ENCODE results near the gene ERCC8. TPM values are rescaled to one million over a fixed set of nuclear protein-coding genes. Genes with fewer than 3 reads are reported as not detected.

Gene ERCC8
- total and polyA plus RNA-seq, 2 of the 13 experiments (the other 11 are each of a cell fraction or from before 2014, with no cell fraction given) = 24.4 to 35.2 TPM

GRCh38 chr5:60888359-60889061 is 56.4 kb downstream of the ERCC8 start:
- FAIRE-seq (no peak), ATAC-seq (no peak), DNase-seq (ENCODE audit: low spot score) (no peak)
- H3K36me3 ChIP-seq (replicated peaks in 1 of 2; ENCODE audit: control insufficient read depth in 1 of 2, insufficient read depth in 2 of 2, low read length in 2 of 2) = no peaks in the 10 kb centered on the region
- H3K4me1 ChIP-seq (ENCODE audit: insufficient read depth, low read length) = peaks cover 26% of the 10 kb centered on the region
- no peaks in the 10 kb centered on the region for H4K20me1 ChIP-seq (ENCODE audit: insufficient read depth, low read length)
- WGBS (ENCODE audit: low lambda C conversion rate) = 97% methylated on average over 2 of the region's 2 CpGs
- BruUV-seq (replicated peaks) = no TSS peak
- in situ Hi-C loops (cut with HindIII; ENCODE audit: extremely low pct_ligation_motif_present, low pct_unique_long_range_greater_than_20kb) (loop anchor here (10.0 kb wide), 1 partner anchor 214 kb away; no protein-coding TSS in a partner anchor), intact Hi-C loops (cut with micrococcal nuclease; ENCODE audit: unreplicated experiment) (no loop called here)
- ChIA-PET POLR2A (no interaction called here), CTCF (ENCODE audit: low intra/inter-chr PET ratio, low total read pairs) (no interaction called here)
- no peak overlapping the region for H3K4me3 ChIP-seq (replicated peaks in 1 of 3; ENCODE audit: insufficient read depth in 1 of 3, low read depth in 2 of 3, low read length in 3 of 3)
- H3K4me2 ChIP-seq (ENCODE audit: low read depth, low read length) = no peak overlapping the region
- no peak overlapping the region for H3K27ac ChIP-seq (ENCODE audit: extremely low read length, insufficient read depth, low read length)
- no peak for TF ChIP-seq ZNF720 (CRISPR knock-in tag; IDR thresholded peaks at IDR 0.05)
- TF ChIP-seq YEATS4 (CRISPR knock-in tag; IDR thresholded peaks at IDR 0.05; ENCODE audit: borderline replicate concordance) = no peak
- no peak for TF ChIP-seq ARID4A (CRISPR knock-in tag; IDR thresholded peaks at IDR 0.05; ENCODE audit: borderline replicate concordance)
- no peak for TF ChIP-seq MYC (CRISPR knock-in tag; IDR thresholded peaks at IDR 0.05; ENCODE audit: borderline replicate concordance)
- TF ChIP-seq NRL (CRISPR knock-in tag; IDR thresholded peaks at IDR 0.05; ENCODE audit: borderline replicate concordance) = no peak
- TF ChIP-seq ZSCAN31 (CRISPR knock-in tag; IDR thresholded peaks at IDR 0.05; ENCODE audit: low read depth) = no peak
- no peak for TF ChIP-seq MAF1 (CRISPR knock-in tag; IDR thresholded peaks at IDR 0.05; ENCODE audit: borderline replicate concordance)
- TF ChIP-seq ZNF256 (CRISPR knock-in tag; conservative IDR thresholded peaks at IDR 0.05) = no peak
- no peak for TF ChIP-seq ZNF784 (CRISPR knock-in tag; IDR thresholded peaks at IDR 0.05; ENCODE audit: borderline replicate concordance)
- no peak for TF ChIP-seq TGIF2 (CRISPR knock-in tag; IDR thresholded peaks at IDR 0.05)
- TF ChIP-seq ZSCAN29 (CRISPR knock-in tag; conservative IDR thresholded peaks at IDR 0.05) = no peak
- no peak for TF ChIP-seq PLRG1 (conservative IDR thresholded peaks at IDR 0.05)
- TF ChIP-seq ARHGAP35 (CRISPR knock-in tag; IDR thresholded peaks at IDR 0.05; ENCODE audit: borderline replicate concordance) = no peak
- no peak for TF ChIP-seq ZNF101 (CRISPR knock-in tag; IDR thresholded peaks at IDR 0.05; ENCODE audit: borderline replicate concordance, low read depth)
- TF ChIP-seq ZNF556 (CRISPR knock-in tag; IDR thresholded peaks at IDR 0.05; ENCODE audit: borderline replicate concordance) = no peak
- TF ChIP-seq NFIC (IDR thresholded peaks at IDR 0.05; ENCODE audit: low read length) = no peak
- no peak for TF ChIP-seq MBNL3 (CRISPR knock-in tag; conservative IDR thresholded peaks at IDR 0.05)
- no peak overlapping the region for H3K9ac ChIP-seq (ENCODE audit: insufficient read depth, low read depth, low read length)
- no peaks in the 10 kb centered on the region for H3K79me2 ChIP-seq (ENCODE audit: insufficient read depth, low read length)
- no peaks in the 10 kb centered on the region for H3K9me3 ChIP-seq (ENCODE audit: low read length)
- no peaks in the 10 kb centered on the region for H3K27me3 ChIP-seq (ENCODE audit: control insufficient read depth in 1 of 2, insufficient read depth in 2 of 2, low read length in 2 of 2)
- H2AFZ ChIP-seq (ENCODE audit: low read length) = no peak overlapping the region
